Endothelial cell of coronary artery (primary cell): Measurements from ENCODE around the gene CABLES1. TPM values are rescaled to one million over a fixed set of nuclear protein-coding genes. Genes with fewer than 3 reads are reported as not detected.

Experiments used
- total RNA-seq: library from RNA; depleted of rRNA; stranded (reverse); fragments of >200 nt; gene quantifications from 2 replicates; pipeline ENCODE4 v1.2.3, GENCODE V29; 2014

Gene CABLES1, protein sequence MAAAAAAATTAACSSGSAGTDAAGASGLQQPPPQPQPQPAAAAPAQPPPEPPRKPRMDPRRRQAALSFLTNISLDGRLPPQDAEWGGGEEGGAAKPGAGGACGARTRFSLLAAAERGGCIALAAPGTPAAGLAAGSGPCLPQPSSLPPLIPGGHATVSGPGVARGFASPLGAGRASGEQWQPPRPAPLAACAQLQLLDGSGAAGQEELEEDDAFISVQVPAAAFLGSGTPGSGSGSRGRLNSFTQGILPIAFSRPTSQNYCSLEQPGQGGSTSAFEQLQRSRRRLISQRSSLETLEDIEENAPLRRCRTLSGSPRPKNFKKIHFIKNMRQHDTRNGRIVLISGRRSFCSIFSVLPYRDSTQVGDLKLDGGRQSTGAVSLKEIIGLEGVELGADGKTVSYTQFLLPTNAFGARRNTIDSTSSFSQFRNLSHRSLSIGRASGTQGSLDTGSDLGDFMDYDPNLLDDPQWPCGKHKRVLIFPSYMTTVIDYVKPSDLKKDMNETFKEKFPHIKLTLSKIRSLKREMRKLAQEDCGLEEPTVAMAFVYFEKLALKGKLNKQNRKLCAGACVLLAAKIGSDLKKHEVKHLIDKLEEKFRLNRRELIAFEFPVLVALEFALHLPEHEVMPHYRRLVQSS
- 22.7 and 28.6 TPM in 2 replicates for total RNA-seq

DNA sequence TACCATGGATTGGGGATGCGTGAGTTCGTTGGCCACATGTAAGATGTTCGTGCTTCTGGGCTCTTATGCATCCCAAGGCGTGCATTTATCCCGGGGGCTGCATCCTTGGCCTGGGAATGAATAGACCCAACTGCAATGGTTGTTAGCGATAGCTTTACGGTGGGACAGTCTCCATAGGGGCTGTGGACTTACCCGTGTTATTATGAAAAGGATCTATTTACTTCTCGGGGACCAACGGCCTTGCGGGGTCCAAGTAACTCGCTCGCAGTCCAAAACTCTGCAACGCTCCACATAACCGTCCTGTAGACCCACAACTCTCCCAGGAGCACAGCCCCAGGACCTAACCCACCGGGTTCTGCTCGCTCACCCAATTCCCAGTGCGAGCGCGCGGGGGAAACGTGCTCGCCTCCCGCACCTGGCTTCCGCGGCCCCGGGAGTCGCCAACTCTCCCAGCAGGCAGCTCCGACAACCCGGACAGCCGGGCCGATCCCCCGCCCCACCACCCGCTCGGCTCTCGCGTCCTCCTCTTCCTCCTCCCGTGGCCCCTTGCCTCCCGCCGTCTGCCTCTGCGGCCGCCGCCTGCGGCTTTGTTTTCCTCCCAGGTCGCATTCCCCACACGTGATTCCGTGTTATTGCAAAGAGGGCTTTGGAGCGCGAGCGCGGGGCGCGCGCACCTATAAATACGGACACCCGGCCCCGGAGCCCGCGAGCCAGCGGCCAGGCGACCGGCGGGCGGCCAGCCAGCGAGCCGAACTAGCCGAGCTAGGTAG, at the start of gene CABLES1:
TSS of gene CABLES1 (plus strand) at position 706 of the 770 bp plus-strand sequence. CDS start 278 bp downstream, outside the sequence.

Other genes with a start within 250 kb of the CABLES1 start
- 11.5 and 12.1 TPM in 2 replicates for gene RBBP8, start 202.2 kb upstream of the CABLES1 start, total RNA-seq